Memory B cell (primary cell): ENCODE data around the gene PCSK2.
"Not testable (repeated sequence)": the region's sequence is repeated elsewhere in the genome, so short reads cannot be mapped to it uniquely, and the experiment has no call there.

Experiments
- ATAC-seq: fragments of 150-1000 bp; cut with Tn5 transposase; 2 replicates; pipeline ENCODE4 v1.10.0; 2021; ENCODE audit warnings: low read depth, mild to moderate bottlenecking, moderate library complexity
- DNase-seq, 2 donors: peaks; one replicate each; pipeline ENCODE4 v3.0.0; 2022; ENCODE audit warnings: low spot score in 2 of 2
- H3K27ac Mint-ChIP-seq: one replicate; pipeline ENCODE4 v1.8.0; 2022; ENCODE audit warnings: mild to moderate bottlenecking, moderate library complexity, mixed read lengths
- H3K27me3 Mint-ChIP-seq: one replicate; pipeline ENCODE4 v1.8.0; 2022; ENCODE audit warnings: mixed read lengths
- H3K36me3 Mint-ChIP-seq: one replicate; pipeline ENCODE4 v1.8.0; 2022; ENCODE audit warnings: mild to moderate bottlenecking, mixed read lengths
- H3K4me1 Mint-ChIP-seq: one replicate; pipeline ENCODE4 v1.8.0; 2022; ENCODE audit warnings: mixed read lengths
- H3K4me3 Mint-ChIP-seq: one replicate; pipeline ENCODE4 v1.8.0; 2022; ENCODE audit warnings: mild to moderate bottlenecking, moderate library complexity, mixed read lengths
- H3K9me3 Mint-ChIP-seq: one replicate; pipeline ENCODE4 v1.8.0; 2022; ENCODE audit warnings: mixed read lengths

Gene PCSK2, protein sequence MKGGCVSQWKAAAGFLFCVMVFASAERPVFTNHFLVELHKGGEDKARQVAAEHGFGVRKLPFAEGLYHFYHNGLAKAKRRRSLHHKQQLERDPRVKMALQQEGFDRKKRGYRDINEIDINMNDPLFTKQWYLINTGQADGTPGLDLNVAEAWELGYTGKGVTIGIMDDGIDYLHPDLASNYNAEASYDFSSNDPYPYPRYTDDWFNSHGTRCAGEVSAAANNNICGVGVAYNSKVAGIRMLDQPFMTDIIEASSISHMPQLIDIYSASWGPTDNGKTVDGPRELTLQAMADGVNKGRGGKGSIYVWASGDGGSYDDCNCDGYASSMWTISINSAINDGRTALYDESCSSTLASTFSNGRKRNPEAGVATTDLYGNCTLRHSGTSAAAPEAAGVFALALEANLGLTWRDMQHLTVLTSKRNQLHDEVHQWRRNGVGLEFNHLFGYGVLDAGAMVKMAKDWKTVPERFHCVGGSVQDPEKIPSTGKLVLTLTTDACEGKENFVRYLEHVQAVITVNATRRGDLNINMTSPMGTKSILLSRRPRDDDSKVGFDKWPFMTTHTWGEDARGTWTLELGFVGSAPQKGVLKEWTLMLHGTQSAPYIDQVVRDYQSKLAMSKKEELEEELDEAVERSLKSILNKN

DNA sequence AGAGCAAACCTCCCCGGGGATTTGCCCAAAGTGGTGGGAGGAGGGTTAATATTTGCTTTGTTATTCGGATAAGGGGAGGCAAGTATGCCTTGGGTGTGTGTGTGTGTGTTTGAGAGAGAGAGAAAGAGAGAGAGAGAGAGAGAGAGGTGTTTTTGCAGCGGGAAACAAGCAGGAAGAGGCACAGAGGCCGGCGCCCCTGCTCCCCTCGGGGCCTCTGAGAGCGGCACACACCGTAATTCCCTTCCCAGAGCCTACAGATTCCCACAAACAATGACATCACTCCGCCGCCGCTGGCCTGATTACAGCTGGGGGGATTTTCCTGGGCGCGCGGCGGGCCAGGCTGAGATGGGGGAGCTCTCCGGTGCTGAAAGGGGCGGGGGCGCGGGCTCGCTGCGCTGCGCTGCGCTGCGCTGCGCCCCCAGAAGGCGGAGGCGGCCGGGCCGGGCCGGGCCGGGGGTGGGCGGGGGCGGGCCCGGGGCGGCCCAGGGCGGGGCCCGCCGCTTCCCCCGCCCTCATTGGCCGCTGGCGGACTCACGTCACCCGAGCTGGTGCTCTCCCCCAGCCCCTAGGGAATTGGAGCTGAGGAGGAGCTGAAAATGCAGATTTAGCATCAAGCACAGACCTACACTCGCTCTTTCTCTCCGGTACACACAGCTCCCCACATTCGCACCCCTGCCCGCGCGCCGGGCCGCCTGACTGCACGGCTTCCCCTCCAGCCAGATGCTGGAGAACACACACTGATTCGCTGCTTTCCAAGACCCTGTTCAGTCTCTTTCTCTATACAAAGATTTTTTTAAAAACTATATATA lies at the start of gene PCSK2:
Gene PCSK2 (plus strand): TSS at position 631 of the 809 bp plus-strand sequence. CDS start 266 bp downstream, outside the sequence.
- Mint-ChIP-seq H3K9me3 (peaks cover 4% of the 10 kb centered on the region), H3K36me3 (peaks cover 2% of the 10 kb centered on the region), H3K4me3 (no peak within 1 kb of the TSS), H3K4me1 (peaks cover 5% of the 10 kb centered on the region), H3K27ac (no peak within 1 kb of the TSS), H3K27me3 (peaks cover 26% of the 10 kb centered on the region)
- no peak for ATAC-seq
- no peak for DNase-seq

DNA sequence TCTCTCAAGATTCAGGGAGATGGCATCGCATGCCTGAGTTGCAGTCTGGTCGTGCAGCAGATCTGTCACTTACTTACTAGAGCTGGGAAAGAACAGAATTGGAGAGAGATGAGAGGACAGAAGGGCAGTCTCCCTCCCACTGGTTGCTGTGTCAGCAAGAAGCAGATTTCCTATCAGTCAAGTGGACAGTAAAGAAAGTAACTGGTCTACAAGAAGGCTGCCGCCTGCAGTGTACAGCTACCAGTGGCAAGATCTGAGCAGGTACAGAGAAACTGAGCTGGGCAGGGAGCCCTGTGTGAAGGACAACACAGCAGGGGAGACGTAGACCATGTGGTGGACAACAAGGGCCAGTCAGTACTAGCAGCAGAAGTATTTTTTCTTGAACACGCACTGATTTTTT lies 49.5 kb upstream of the PCSK2 start:
- no peak for DNase-seq
- no peaks in the 10 kb centered on the region for H3K4me1 Mint-ChIP-seq

DNA sequence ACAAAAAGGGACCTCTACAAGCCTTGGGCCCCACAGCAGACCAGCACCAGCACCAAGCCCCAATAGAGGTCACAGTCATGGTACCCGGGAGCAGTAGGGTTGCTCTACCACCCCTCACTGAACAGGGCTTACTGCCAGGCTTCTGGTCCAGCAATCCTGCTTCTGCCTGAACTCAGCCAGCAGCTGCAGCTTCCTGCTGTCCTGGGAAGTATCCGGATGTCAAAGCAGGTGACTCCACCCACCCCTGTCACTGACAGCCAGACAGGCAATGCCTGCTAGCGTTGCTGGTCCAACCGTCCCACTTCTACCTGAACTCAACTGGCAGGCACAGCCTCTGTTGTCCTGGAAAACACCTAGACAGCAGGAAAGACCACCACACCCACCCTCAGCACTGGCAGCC lies 47.0 kb upstream of the PCSK2 start:
- DNase-seq: no peak
- no peak overlapping the region for H3K4me3 Mint-ChIP-seq
- peaks cover 7% of the 10 kb centered on the region for H3K27me3 Mint-ChIP-seq
- H3K9me3 Mint-ChIP-seq: peaks cover 16% of the 10 kb centered on the region
- H3K27ac Mint-ChIP-seq: no peak overlapping the region
- ATAC-seq: no peak
- no peaks in the 10 kb centered on the region for H3K36me3 Mint-ChIP-seq
- no peaks in the 10 kb centered on the region for H3K4me1 Mint-ChIP-seq

More for the DNA sequence above, 49.5 kb upstream of the PCSK2 start:
- no peak overlapping the region for H3K27ac Mint-ChIP-seq
- peaks cover 7% of the 10 kb centered on the region for H3K27me3 Mint-ChIP-seq
- no peak for ATAC-seq
- peaks cover 7% of the 10 kb centered on the region for H3K9me3 Mint-ChIP-seq
- H3K36me3 Mint-ChIP-seq: no peaks in the 10 kb centered on the region
- no peak overlapping the region for H3K4me3 Mint-ChIP-seq

DNA sequence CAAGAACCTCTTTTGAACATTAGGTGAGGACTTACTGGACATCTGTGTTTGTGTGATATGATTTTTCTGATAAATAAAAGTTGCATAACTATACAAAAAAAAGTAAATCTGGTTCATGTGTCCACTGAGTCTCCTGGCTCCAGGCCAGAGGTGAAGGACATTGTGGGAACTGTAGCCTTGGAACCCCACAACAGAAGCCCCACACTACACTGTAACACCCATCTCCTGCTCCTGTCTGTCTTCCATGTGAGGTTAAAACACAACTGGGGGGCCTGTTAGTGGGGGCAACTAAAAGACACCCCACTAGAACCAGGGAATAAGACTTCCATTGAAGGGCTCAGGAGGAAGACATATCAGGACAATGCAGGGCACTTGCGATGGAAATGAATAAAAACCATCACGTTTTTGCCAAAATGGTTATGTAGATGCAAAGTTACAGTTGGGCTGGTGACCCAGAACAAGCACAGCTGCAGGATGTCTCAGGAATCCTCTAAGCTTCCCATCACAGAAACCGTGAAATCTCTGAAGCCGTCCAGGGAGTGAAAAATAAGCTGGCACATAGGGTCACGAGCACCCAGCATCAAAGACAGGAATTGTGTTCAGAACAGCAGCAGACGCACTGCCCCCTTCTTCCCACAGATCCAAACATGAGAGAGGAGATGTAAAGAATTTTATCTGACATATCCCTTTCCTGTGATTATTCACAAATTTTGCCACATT lies 36.7 kb upstream of the PCSK2 start:
- ATAC-seq (no peak), DNase-seq (no peak)
- H3K27me3 Mint-ChIP-seq: no peaks in the 10 kb centered on the region
- peaks cover 3% of the 10 kb centered on the region for H3K9me3 Mint-ChIP-seq
- H3K27ac Mint-ChIP-seq: no peak overlapping the region
- H3K4me3 Mint-ChIP-seq: no peak overlapping the region
- H3K36me3 Mint-ChIP-seq: no peaks in the 10 kb centered on the region
- no peaks in the 10 kb centered on the region for H3K4me1 Mint-ChIP-seq

DNA sequence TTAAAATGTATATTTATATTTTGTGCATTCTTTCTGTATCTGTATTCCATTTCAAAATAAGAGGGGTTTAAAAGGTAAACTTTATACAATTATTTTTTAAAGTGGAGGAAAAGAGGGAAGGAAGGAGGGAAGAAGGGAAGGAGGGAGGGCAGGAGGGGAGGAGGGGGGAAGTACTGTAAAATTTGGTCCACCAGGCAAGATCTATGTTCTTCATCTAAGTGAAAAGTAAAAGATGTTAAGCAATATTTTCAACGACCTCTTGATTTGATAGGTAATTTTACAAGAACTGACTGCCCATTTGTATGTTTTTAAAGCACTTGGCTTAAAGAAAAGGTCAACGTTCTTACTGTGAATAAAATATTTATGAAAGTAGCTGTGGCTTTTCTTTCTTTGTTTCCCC lies 29.8 kb upstream of the PCSK2 start:
- H3K27me3 Mint-ChIP-seq: peaks cover 2% of the 10 kb centered on the region
- H3K4me3 Mint-ChIP-seq: no peak overlapping the region
- no peaks in the 10 kb centered on the region for H3K36me3 Mint-ChIP-seq
- DNase-seq: no peak
- H3K27ac Mint-ChIP-seq: no peak overlapping the region
- no peaks in the 10 kb centered on the region for H3K4me1 Mint-ChIP-seq
- no peak for ATAC-seq
- H3K9me3 Mint-ChIP-seq: peaks cover 6% of the 10 kb centered on the region

DNA sequence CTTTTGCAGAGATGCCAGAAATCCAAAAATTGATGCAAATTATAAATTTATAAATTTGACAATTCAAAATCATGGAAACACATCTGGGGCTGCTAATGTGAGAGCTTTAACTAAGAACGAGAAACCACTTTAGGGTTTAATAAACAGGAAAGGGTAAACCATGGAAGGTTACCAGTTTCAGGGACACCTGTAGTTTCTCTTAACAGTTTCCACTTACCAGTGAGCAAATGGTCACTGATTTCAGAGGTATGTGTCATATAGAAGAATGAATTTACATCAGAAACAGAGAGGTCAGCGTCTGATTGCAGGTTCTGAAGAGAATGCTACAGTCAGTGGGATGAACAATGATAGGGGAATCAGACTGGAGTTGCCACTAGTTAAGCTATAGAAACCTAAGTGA lies 24.8 kb upstream of the PCSK2 start:
- Mint-ChIP-seq H3K4me3 (no peak overlapping the region), H3K27ac (no peak overlapping the region)
- no peak for ATAC-seq

DNA sequence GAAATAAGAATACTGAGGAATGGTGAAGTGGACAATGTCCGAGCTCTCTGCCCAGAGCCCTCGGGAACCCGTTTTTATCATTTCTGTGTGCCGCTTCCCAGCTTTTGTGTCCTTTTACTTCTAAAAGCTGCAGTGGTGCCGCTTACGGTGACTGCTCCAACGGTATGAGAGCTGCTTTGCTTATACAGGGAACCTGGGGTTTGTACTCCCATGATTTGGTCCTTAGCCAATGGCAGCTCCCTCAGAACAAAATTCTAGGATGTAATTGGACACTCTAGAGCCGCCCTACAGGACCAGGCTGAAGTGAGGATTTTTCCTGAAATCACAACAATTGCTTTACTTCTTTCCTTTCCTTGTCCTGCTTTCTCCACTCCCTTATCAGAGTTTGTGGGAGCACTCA lies 24.2 kb upstream of the PCSK2 start:
- peaks cover 3% of the 10 kb centered on the region for H3K9me3 Mint-ChIP-seq
- DNase-seq (no peak), ATAC-seq (no peak)
- no peak overlapping the region for H3K4me3 Mint-ChIP-seq
- H3K27ac Mint-ChIP-seq: no peak overlapping the region
- no peaks in the 10 kb centered on the region for H3K36me3 Mint-ChIP-seq
- H3K27me3 Mint-ChIP-seq: peaks cover 2% of the 10 kb centered on the region
- H3K4me1 Mint-ChIP-seq: no peaks in the 10 kb centered on the region

More for the DNA sequence above, 24.8 kb upstream of the PCSK2 start:
- H3K4me1 Mint-ChIP-seq: no peaks in the 10 kb centered on the region
- no peak for DNase-seq
- peaks cover 3% of the 10 kb centered on the region for H3K9me3 Mint-ChIP-seq
- H3K36me3 Mint-ChIP-seq: no peaks in the 10 kb centered on the region
- peaks cover 2% of the 10 kb centered on the region for H3K27me3 Mint-ChIP-seq

DNA sequence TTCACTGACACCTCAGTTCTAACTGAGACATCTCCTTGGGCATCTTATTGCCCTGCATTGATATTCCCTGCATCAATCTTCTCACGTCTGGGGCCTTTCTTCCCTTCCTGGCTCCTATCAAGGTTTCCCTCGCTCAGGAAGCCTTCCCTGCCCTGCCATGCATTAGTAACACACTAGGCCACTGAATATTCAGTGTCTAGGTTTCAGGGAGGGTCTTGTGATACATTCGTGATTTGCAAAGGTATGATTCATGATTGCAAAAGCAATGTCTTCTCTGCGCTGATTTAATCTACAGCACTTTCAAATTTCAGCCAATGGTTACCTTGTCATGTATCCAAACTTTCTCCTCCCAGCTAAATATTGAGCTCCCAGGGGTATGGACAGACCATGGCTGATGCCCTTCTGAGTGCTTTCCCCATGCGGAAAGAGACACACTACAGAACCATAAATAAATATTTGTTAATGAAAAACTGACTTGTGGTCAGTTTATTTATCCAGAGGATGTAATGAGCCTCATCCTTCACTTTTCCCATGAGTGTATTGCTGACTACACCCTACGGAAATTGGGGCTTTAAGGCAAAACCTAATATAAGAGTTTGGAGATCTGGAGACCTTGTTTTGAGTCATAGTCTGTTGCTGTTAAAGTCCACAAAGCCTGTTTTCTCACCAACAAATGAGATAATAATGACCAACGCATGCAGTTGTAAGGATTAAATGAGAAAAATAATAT lies 21.6 kb upstream of the PCSK2 start:
- no peaks in the 10 kb centered on the region for H3K9me3 Mint-ChIP-seq
- no peaks in the 10 kb centered on the region for H3K27me3 Mint-ChIP-seq
- no peaks in the 10 kb centered on the region for H3K4me1 Mint-ChIP-seq
- no peaks in the 10 kb centered on the region for H3K36me3 Mint-ChIP-seq
- DNase-seq (no peak), ATAC-seq (no peak)
- H3K4me3 Mint-ChIP-seq: no peak overlapping the region
- H3K27ac Mint-ChIP-seq: no peak overlapping the region

DNA sequence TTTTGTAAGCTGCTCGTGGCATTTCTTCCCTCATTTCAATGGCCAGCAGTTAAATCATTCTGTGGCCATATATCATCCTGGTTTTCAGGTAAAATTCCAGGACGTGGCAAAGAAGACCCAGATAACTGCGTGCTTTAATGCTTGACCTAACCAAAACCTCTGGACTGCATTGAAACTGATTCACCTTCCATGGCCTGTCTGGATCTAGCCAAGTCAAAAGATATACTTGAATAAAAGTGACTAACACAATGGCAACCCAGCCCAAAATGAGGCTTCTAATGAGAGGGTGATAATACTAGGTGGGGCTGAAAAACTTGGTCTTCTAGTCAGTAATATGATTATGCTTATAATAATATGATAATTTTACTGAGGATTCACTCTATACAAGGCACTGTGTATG lies 16.5 kb upstream of the PCSK2 start:
- no peak for DNase-seq
- Mint-ChIP-seq H3K27me3 (no peaks in the 10 kb centered on the region), H3K9me3 (no peaks in the 10 kb centered on the region), H3K36me3 (no peaks in the 10 kb centered on the region), H3K4me1 (no peaks in the 10 kb centered on the region), H3K4me3 (no peak overlapping the region), H3K27ac (no peak overlapping the region)
- no peak for ATAC-seq

DNA sequence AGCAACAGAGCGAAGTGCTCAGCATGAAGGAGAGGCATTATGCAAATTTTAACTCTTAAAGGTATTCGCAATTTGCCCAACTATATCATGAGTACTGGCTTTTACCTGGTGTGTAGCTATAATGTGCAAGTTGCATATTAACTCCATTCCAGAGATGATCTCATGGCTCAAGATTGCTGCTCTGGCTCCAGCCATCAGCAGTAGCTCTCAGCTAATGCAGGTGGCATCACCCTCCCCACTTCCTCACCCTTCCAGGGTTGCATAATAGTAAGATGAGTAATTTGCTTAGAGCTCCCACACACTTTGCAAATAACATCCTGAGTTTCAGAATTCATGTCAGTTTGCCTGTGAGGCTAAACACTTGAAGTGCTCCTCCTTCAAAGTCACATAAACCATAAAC lies 15.9 kb upstream of the PCSK2 start:
- Mint-ChIP-seq H3K36me3 (no peaks in the 10 kb centered on the region), H3K27me3 (no peaks in the 10 kb centered on the region), H3K27ac (no peak overlapping the region), H3K4me3 (no peak overlapping the region), H3K9me3 (no peaks in the 10 kb centered on the region), H3K4me1 (no peaks in the 10 kb centered on the region)
- ATAC-seq (no peak), DNase-seq (no peak)

DNA sequence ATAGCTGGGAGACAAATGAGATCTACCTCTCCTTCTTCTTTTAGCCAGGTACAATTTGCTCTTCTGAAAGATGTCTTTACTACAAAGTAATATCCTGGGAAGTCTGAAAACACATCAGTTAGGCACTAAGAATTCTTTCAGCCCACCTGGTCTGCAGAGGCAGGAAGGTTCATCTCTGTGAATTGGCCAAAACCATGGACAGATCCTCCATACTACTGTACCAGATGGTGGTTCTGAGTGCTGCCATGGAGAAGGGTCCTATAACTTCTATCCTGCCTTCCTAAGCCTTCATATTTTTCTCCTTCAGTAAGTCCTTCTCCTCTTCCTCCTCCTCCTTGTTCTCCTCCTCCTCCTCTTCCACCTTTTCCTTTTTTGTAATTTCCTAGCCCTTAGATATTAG lies 11.7 kb upstream of the PCSK2 start:
- Mint-ChIP-seq H3K27ac (no peak overlapping the region), H3K27me3 (no peaks in the 10 kb centered on the region), H3K4me1 (no peaks in the 10 kb centered on the region), H3K9me3 (peaks cover 3% of the 10 kb centered on the region), H3K4me3 (no peak overlapping the region), H3K36me3 (no peaks in the 10 kb centered on the region)
- DNase-seq (no peak), ATAC-seq (no peak)

DNA sequence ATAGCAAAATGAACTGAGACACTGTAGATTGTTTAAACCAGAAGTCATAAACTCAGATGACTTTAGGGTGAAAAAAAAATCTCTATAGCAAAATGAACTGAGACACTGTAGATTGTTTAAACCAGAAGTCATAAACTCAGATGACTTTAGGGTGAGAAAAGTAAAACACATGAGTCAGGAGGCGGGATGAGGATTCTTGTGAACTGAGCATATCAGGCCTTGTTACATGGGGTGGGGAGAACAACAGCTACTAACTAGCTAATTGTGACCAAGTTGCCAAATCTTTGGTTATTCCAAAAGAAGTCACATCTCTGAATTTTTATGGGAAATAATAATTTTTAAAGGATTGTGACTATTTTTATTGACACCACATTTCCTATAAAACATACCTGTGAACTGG lies 7.0 kb upstream of the PCSK2 start:
- not testable (repeated sequence) for H3K9me3 Mint-ChIP-seq, H3K4me1 Mint-ChIP-seq, H3K27me3 Mint-ChIP-seq

DNA sequence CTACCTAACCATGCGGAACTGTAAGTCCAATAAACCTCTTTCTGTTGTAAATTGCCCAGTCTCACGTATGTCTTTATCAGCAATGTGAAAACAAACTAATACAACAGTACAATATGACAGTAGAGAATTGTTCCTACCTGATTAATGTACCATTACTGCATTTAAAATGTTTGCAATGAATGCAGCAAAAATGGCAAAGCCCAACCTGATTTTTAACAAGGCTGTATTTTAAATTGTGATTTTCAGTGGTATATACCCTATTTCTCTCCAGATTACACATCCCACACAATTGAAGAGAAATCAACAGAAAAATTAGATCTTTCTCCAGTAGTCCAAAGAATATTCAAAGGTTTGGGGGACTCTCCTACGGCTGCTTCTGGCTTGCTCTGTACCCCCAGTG lies 3.3 kb upstream of the PCSK2 start:
- no peak for DNase-seq
- H3K27ac Mint-ChIP-seq: no peak overlapping the region
- peaks cover 2% of the 10 kb centered on the region for H3K36me3 Mint-ChIP-seq
- peaks cover 20% of the 10 kb centered on the region for H3K27me3 Mint-ChIP-seq
- ATAC-seq: no peak
- H3K4me3 Mint-ChIP-seq: no peak overlapping the region
- H3K9me3 Mint-ChIP-seq: peaks cover 4% of the 10 kb centered on the region
- H3K4me1 Mint-ChIP-seq: peaks cover 5% of the 10 kb centered on the region

More for the DNA sequence above, 7.0 kb upstream of the PCSK2 start:
- not testable (repeated sequence) for ATAC-seq, H3K27ac Mint-ChIP-seq, DNase-seq, H3K36me3 Mint-ChIP-seq, H3K4me3 Mint-ChIP-seq
